Coronary artery (tissue), 2 donors: Measurements from ENCODE around the gene CFAP69.
A peak's percentile ranks its signal among the peaks of the same experiment; 100 is the strongest.

Experiments
- DNase-seq: peaks from one replicate; pipeline ENCODE4 v3.0.0-alpha.2; 2017; ENCODE audit warnings: low spot score
- H3K27ac ChIP-seq, 2 donors: fragments of 200-600 bp; sonication (generic); one replicate each; pipeline ENCODE4 v1.5.1; 2016 to 2019
- H3K4me3 ChIP-seq: fragments of 200-600 bp; sonication (generic); 2 replicates; pipeline ENCODE4 v1.5.1; 2016; ENCODE audit warnings: mild to moderate bottlenecking, moderate library complexity
- TF ChIP-seq, protein P1 (sequence below): fragments of 200-600 bp; sonication (generic); IDR thresholded peaks from one replicate; pipeline ENCODE4 v1.5.1; 2019; ENCODE audit warnings: antibody characterized with exemption

CFAP69 gene

DNA sequence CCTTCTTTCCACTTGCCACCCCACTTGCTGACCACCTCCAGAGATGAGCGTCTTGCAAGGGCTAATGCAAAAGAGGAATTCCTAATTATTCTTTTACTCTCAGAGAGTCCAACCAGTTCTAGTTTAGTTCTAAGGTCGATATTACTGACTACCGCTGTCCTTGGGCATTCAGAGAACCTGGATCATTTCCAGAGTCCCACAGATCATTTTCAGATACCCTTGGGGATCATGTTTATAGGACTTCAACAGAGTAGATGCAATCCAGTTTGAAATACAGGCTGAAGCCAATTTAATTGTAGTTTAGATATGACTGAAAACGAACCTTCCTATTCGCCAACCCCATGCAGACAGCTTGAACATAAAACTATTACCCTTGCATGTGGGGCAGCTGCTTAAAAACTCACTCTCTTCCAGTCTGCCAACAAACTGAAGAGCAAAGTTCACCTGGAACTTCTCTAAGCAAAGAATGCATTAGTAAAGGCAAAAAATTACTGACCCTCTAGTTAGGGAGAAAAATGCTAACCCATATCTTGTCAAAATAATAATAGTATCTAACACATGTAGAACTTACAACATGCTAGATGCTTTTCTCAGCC, 22.4 kb downstream of the CFAP69 start:
- TF ChIP-seq, protein P1, sequence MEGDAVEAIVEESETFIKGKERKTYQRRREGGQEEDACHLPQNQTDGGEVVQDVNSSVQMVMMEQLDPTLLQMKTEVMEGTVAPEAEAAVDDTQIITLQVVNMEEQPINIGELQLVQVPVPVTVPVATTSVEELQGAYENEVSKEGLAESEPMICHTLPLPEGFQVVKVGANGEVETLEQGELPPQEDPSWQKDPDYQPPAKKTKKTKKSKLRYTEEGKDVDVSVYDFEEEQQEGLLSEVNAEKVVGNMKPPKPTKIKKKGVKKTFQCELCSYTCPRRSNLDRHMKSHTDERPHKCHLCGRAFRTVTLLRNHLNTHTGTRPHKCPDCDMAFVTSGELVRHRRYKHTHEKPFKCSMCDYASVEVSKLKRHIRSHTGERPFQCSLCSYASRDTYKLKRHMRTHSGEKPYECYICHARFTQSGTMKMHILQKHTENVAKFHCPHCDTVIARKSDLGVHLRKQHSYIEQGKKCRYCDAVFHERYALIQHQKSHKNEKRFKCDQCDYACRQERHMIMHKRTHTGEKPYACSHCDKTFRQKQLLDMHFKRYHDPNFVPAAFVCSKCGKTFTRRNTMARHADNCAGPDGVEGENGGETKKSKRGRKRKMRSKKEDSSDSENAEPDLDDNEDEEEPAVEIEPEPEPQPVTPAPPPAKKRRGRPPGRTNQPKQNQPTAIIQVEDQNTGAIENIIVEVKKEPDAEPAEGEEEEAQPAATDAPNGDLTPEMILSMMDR, result no peak
- Histone ChIP-seq H3K27ac (peak overlapping the region; percentile 6 to 71), H3K4me3 (peak overlapping the region; percentile 38)
- no peak for DNase-seq

DNA sequence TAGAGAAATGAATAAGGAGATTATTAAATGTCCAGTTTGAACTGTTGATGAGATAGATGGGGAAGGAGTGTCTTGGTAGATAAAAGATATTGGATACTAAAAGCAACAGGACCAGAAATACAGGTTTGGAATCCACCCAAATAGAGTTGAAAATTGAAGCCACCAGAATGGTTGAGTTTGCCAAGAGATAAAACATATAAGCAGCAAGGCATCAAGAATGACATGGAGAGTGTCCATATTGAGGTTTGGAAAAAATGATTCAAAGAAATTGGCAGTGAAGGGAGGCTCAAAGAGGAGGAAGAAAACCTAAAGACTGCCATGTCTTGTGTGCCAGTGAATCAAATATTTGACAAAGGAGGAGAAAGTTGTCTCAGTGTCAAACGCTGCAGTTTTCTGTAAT, 24.2 kb downstream of the CFAP69 start:
- TF ChIP-seq, protein P1, result no peak
- no peak overlapping the region for H3K27ac ChIP-seq
- no peak for DNase-seq
- H3K4me3 ChIP-seq, result no peak overlapping the region

DNA sequence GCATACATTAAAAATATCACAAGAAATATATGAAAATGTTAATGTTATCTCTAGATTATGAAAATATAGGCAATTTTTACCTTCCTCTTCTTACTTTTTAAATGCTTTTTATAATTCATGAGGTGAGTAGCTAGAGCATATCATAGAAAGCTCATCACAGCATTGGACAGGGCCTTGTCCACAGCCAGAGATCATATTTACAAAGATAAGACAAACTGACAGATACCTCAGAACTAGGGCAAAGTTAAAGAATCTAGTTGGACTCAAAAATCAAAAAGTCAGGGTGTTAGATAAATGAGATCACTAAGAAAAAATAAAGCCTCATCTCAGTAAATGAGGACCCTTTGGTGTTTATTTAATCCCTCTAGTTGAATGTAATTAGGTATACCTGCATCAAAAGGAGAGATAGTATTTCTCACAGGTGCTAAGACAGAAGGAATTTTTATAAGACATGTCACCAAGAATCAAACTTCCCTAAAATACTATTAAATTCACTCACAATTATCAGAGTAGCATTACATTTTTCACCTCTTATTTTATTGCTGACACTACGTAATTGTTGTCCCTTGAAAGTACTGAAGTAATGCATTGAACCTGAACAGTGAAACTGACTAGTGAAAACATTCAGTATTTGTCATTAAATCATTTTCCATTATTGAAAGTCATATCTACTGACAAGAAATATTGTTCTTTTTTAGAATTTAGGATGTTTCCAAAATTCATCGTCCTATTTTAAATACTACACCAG, 25.6 kb downstream of the CFAP69 start:
- TF ChIP-seq, protein P1, result no peak
- DNase-seq, result no peak
- no peak overlapping the region for H3K4me3 ChIP-seq
- H3K27ac ChIP-seq, result no peak overlapping the region

DNA sequence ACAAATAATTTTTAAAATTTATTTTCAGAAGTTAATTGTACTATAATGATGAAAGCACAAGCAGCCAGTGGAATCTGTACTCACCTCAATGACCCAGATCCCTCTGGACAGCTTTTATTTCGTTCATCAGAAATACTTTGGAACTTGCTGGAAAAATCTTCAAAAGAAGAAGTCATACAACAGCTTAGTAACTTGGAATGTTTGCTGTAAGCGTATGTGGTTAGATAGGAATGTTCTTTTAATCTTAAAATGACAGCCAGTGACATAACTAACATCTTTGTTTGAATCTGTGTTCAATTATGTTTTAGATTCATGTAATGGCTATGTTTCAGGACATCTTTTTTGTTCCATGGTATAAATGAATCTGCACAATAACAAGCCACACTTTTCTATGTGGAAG, 26.8 kb downstream of the CFAP69 start:
- no peak for DNase-seq
- TF ChIP-seq, protein P1, result no peak
- H3K4me3 ChIP-seq, result no peak overlapping the region
- H3K27ac ChIP-seq, result no peak overlapping the region

DNA sequence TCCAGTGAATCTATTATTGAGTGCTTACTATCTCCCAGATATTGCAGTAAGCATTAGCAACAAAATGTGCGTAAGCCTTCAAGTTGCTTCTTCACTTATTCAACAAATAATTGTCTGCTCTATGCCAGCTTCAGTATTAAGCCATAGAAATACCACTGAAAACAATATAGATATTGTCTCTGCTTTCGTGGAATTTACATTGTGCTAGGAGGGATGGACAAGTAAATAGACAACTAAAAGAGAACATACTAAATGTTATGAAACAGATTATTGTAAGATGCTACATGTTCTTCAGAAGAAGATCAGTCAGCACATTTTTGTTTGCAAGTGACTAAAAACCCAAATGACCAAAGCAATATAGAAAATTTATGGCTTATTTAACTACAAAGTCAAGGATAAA, 27.3 kb downstream of the CFAP69 start:
- Histone ChIP-seq H3K4me3 (no peak overlapping the region), H3K27ac (no peak overlapping the region)
- no peak for DNase-seq
- TF ChIP-seq, protein P1, result no peak

DNA sequence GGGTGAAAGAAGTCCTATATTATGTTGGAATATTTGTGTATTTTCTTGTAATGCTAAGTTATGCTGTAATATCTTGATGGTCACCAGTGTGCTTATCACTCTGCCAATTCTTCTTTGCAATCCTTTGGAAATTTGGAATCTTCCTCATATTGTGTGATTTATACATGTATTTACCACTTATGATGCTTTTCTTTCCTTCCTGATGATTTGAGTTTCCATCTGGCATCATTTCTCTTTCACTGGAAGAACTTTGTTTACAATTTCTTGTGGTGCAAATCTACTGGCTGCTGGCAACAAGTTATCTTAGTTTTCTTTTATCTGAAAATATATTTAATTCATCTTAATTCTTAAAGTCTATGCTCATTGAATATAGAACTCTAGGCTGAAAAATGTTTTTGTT, 29.2 kb downstream of the CFAP69 start:
- no peak for DNase-seq
- H3K27ac ChIP-seq, result no peak overlapping the region
- TF ChIP-seq, protein P1, result no peak
- no peak overlapping the region for H3K4me3 ChIP-seq
